ENCODE results near the gene RPL38. TPM values are rescaled to one million over a fixed set of nuclear protein-coding genes. Genes with fewer than 3 reads are reported as not detected.

Gene RPL38
- total RNA-seq, 1 donor = 649 TPM

DNA sequence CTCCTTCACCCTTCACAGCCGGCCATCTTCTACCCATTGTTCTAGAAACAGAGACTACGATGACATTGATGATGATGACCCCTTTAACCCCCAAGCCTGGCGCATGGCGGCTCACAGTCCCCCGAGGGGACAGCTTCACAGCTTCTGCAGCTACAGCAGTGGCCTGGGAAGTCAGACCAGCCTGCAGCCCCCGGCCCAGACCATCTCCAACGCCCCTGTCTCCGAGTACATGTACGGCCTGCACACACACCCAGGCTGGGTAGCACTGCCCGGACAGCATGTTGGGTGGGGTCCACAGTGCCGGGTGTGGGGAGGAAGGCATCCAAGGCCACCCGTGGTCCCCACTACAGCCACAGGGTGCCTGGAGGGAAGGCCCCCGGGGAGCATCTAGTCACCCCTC is 49.6 kb downstream of the RPL38 start:
- no peak for DNase-seq (ENCODE audit: low read depth)
- TF ChIP-seq, protein P1, sequence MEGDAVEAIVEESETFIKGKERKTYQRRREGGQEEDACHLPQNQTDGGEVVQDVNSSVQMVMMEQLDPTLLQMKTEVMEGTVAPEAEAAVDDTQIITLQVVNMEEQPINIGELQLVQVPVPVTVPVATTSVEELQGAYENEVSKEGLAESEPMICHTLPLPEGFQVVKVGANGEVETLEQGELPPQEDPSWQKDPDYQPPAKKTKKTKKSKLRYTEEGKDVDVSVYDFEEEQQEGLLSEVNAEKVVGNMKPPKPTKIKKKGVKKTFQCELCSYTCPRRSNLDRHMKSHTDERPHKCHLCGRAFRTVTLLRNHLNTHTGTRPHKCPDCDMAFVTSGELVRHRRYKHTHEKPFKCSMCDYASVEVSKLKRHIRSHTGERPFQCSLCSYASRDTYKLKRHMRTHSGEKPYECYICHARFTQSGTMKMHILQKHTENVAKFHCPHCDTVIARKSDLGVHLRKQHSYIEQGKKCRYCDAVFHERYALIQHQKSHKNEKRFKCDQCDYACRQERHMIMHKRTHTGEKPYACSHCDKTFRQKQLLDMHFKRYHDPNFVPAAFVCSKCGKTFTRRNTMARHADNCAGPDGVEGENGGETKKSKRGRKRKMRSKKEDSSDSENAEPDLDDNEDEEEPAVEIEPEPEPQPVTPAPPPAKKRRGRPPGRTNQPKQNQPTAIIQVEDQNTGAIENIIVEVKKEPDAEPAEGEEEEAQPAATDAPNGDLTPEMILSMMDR (IDR thresholded peaks at IDR 0.05; ENCODE audit: insufficient read depth, low read depth, low read length) = no peak
- H3K4me3 ChIP-seq (ENCODE audit: low read depth, low read length) = no peak overlapping the region

DNA sequence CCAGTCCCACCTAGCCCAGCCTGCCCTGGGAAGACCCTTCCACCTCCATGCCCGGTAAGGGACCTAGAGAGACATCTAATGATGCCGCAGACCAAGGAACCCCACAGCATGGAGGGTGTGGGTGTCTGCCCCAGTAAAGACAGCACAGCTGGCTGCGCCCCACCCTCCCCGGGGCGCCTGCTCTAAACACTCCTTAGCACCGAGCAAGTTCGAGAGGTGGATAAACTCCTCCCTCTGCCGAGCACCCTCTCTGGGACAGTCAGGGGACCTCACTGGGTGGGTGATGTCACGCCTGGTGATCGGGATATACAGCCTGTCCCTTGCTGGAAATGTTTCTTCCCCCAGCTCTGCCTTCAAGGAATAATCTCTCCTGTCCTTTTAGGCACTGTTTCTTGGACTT is 53.8 kb downstream of the RPL38 start:
- TF ChIP-seq, protein P1 (IDR thresholded peaks at IDR 0.05; ENCODE audit: insufficient read depth, low read depth, low read length) = no peak
- no peak overlapping the region for H3K4me3 ChIP-seq (ENCODE audit: low read depth, low read length)
- DNase-seq (ENCODE audit: low read depth) = no peak

DNA sequence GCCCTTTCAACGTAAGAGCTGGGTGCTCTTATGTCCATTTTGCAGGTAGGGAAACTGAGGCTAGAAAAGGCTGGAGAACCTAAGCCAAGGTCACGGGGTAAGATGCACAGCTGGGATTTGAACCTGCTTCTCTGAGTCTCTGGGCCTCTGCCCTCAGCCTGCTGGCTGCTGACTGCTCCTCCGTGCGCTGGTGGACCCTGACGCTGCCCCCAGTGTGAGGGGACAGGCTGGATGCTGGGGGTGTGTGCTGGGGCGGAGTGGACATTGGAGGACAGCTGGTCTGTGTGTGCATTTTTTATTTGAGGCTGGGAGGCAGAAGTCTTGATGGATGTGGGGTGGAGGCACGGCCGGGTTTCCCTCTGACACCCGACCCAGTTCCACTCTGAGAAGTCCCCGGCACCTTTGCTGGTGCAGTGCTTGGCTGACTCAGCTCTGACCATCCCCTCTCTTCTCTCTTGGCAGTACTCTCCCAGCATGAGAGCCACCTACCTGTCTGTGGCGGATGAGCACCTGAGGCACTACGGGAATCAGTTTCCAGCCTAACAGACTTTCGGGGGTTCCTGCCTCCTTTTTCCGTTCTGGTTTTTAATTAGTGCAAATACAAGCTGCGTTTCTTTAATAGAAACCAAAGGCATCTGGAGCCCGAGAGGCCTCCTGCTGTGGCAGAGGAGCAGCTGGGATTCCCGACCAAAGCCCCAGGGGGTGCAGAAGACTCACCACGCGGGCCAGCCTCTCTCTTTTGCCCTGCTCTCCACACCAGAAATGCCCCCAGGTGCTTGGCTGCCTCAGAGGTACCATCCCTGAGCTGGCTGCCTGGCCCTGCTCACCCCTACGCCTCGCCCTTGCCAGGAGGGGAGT is 56.4 kb downstream of the RPL38 start:
- TF ChIP-seq, protein P1 (IDR thresholded peaks at IDR 0.05; ENCODE audit: insufficient read depth, low read depth, low read length) = no peak
- no peak overlapping the region for H3K4me3 ChIP-seq (ENCODE audit: low read depth, low read length)
- DNase-seq (ENCODE audit: low read depth) = no peak

Other genes with a start within 250 kb of the RPL38 start
- gene TTYH2, start 9.9 kb downstream of the RPL38 start, total RNA-seq = 1.3 TPM in 2 replicates
- gene DNAI2, start 70.6 kb downstream of the RPL38 start, total RNA-seq = not detected in 2 replicates
- gene KIF19, start 122.5 kb downstream of the RPL38 start, total RNA-seq = not detected in 2 replicates
- not detected in 2 replicates for gene BTBD17, start 158.2 kb downstream of the RPL38 start, total RNA-seq
- gene GPR142, start 163.8 kb downstream of the RPL38 start, total RNA-seq = not detected in 2 replicates
- 0.43 and 1.3 TPM in 2 replicates for gene GPRC5C, start 228.4 kb downstream of the RPL38 start, total RNA-seq